Fibroblast of lung (primary cell): ENCODE results near the gene XRCC1. TPM values are rescaled to one million over a fixed set of nuclear protein-coding genes. Genes with fewer than 3 reads are reported as not detected.

Experiments used
- DNase-seq, 2 donors: peaks; one replicate each; pipeline versions ENCODE4 v3.0.0 to v3.0.0-alpha.2; 2010; ENCODE audit warnings: low read depth in 2 of 2
- H2AFZ ChIP-seq: 2 replicates; pipeline ENCODE4 v1.5.1; 2012; ENCODE audit warnings: low read length, control low read depth, inconsistent platforms
- H3K27ac ChIP-seq: 2 replicates; pipeline ENCODE4 v1.5.1; 2011; ENCODE audit warnings: low read length, control low read depth; ENCODE audit not compliant: insufficient read depth
- H3K27me3 ChIP-seq: 2 replicates; pipeline ENCODE4 v1.5.1; 2011; ENCODE audit warnings: mild to moderate bottlenecking, low read length; ENCODE audit not compliant: control insufficient read depth, insufficient read depth
- H3K36me3 ChIP-seq: 2 replicates; pipeline ENCODE4 v1.5.1; 2011; ENCODE audit warnings: low read length; ENCODE audit not compliant: control insufficient read depth, insufficient read depth
- H3K4me1 ChIP-seq: 2 replicates; pipeline ENCODE4 v1.5.1; 2011; ENCODE audit warnings: low read length; ENCODE audit not compliant: control insufficient read depth, insufficient read depth; ENCODE audit errors: extremely low read depth
- H3K4me2 ChIP-seq: 2 replicates; pipeline ENCODE4 v1.5.1; 2011; ENCODE audit warnings: low read length, control low read depth; ENCODE audit not compliant: insufficient read depth; ENCODE audit errors: extremely low read depth
- H3K4me3 ChIP-seq, 4 experiments: fragments of 200-600 bp in 1 of 4; sonication (generic) in 1 of 4; replicated peaks in 1 of 4; 2 replicates each; pipeline ENCODE4 v1.5.1; 2011 to 2016; ENCODE audit warnings: low read length in 4 of 4, low read depth in 3 of 4, mild to moderate bottlenecking in 3 of 4, control low read depth in 2 of 4, inconsistent platforms in 1 of 4, mixed read lengths in 1 of 4; ENCODE audit not compliant: insufficient read depth in 1 of 4; ENCODE audit errors: control extremely low read depth in 1 of 4
- H3K79me2 ChIP-seq: 2 replicates; pipeline ENCODE4 v1.5.1; 2012; ENCODE audit warnings: mild to moderate bottlenecking, low read length, inconsistent platforms; ENCODE audit not compliant: control insufficient read depth, insufficient read depth
- H3K9ac ChIP-seq: 2 replicates; pipeline ENCODE4 v1.5.1; 2011; ENCODE audit warnings: mild to moderate bottlenecking, low read length, control low read depth; ENCODE audit not compliant: insufficient read depth
- H3K9me3 ChIP-seq: 2 replicates; pipeline ENCODE4 v1.5.1; 2012; ENCODE audit warnings: low read depth, low read length; ENCODE audit not compliant: control insufficient read depth, insufficient read depth
- H4K20me1 ChIP-seq: 2 replicates; pipeline ENCODE4 v1.5.1; 2011; ENCODE audit warnings: low read length; ENCODE audit not compliant: control insufficient read depth, insufficient read depth; ENCODE audit errors: extremely low read depth
- CTCF ChIP-seq, 2 donors: IDR thresholded peaks in 1 of 2; conservative IDR thresholded peaks in 1 of 2; 1 replicate in 1 of 2; 2 replicates in 1 of 2; pipeline ENCODE4 v1.5.1; 2011 to 2012; ENCODE audit warnings: low read length in 2 of 2, control low read depth in 1 of 2, inconsistent platforms in 1 of 2, low read depth in 1 of 2, mild to moderate bottlenecking in 1 of 2
- EZH2 ChIP-seq: IDR thresholded peaks from 2 replicates; pipeline ENCODE4 v1.5.1; 2012; ENCODE audit warnings: low read length, control low read depth, mild to moderate bottlenecking; ENCODE audit errors: missing control alignments
- polyA plus RNA-seq, 2 donors: library from polyadenylated mRNA; depleted of rRNA in 1 of 2; stranded (reverse) in 1 of 2; unstranded in 1 of 2; fragments of >200 nt; gene quantifications; 2 replicates each; pipeline ENCODE4 v1.2.1, GENCODE V29; 2011 to 2012; ENCODE audit warnings: missing spikeins in 1 of 2
- total RNA-seq: library from RNA; depleted of rRNA; stranded (reverse); fragments of >200 nt; gene quantifications from 2 replicates; pipeline ENCODE4 v1.2.1, GENCODE V29; 2014

The XRCC1 gene
- total and polyA plus RNA-seq, 2 donors (not counting 1 experiment from before 2014, with no cell fraction given): 8.6 to 14.5 TPM

- no peak for DNase-seq
- Histone ChIP-seq H3K4me3 (no peak overlapping the region), H3K4me2 (no peak overlapping the region), H2AFZ (no peak overlapping the region), H3K9ac (no peak overlapping the region), H3K79me2 (peaks cover 3% of the 10 kb centered on the region), H3K27ac (no peak overlapping the region), H3K27me3 (no peaks in the 10 kb centered on the region), H3K36me3 (no peaks in the 10 kb centered on the region), H3K4me1 (no peaks in the 10 kb centered on the region), H3K9me3 (no peaks in the 10 kb centered on the region), H4K20me1 (no peaks in the 10 kb centered on the region)
- TF ChIP-seq CTCF (conservative IDR thresholded peaks at IDR 0.05 in 1 of 2, IDR thresholded peaks at IDR 0.05 in 1 of 2; ENCODE audit: low read depth in 1 of 2, low read length in 2 of 2) (no peak), EZH2 (no peak)
Observed at GRCh38 chr19:43569657-43570056, 5.7 kb downstream of the XRCC1 start.

GRCh38 chr19:43564800-43565199, 10.5 kb downstream of the XRCC1 start:
- Histone ChIP-seq H3K36me3 (peaks cover 6% of the 10 kb centered on the region), H3K4me3 (no peak overlapping the region), H3K9me3 (no peaks in the 10 kb centered on the region), H3K4me2 (no peak overlapping the region), H3K4me1 (peaks cover 4% of the 10 kb centered on the region), H3K9ac (no peak overlapping the region), H4K20me1 (no peaks in the 10 kb centered on the region), H3K27ac (no peak overlapping the region), H3K79me2 (no peaks in the 10 kb centered on the region), H3K27me3 (no peaks in the 10 kb centered on the region), H2AFZ (no peak overlapping the region)
- DNase-seq: no peak
- no peak for TF ChIP-seq CTCF (conservative IDR thresholded peaks at IDR 0.05 in 1 of 2, IDR thresholded peaks at IDR 0.05 in 1 of 2; ENCODE audit: low read depth in 1 of 2, low read length in 2 of 2)

GRCh38 chr19:43563816-43564457, 11.4 kb downstream of the XRCC1 start:
- Histone ChIP-seq H3K36me3 (peaks cover 6% of the 10 kb centered on the region), H3K27ac (no peak overlapping the region), H4K20me1 (no peaks in the 10 kb centered on the region), H3K79me2 (no peaks in the 10 kb centered on the region), H3K4me1 (peaks cover 4% of the 10 kb centered on the region), H3K27me3 (no peaks in the 10 kb centered on the region), H2AFZ (no peak overlapping the region), H3K4me2 (no peak overlapping the region), H3K4me3 (no peak overlapping the region), H3K9me3 (no peaks in the 10 kb centered on the region), H3K9ac (no peak overlapping the region)
- DNase-seq: no peak
- TF ChIP-seq CTCF (conservative IDR thresholded peaks at IDR 0.05 in 1 of 2, IDR thresholded peaks at IDR 0.05 in 1 of 2; ENCODE audit: low read depth in 1 of 2, low read length in 2 of 2): no peak
- no peak for TF ChIP-seq EZH2
